Panc1 (cell line): Measurements from ENCODE around the gene C6orf89.

ENCODE experiments used
- CTCF ChIP-seq: fragments of 450-650 bp; IDR thresholded peaks from 2 replicates; pipeline ENCODE4 v1.5.1; 2017; ENCODE audit warnings: mild to moderate bottlenecking
- POLR2AphosphoS5 ChIP-seq: IDR thresholded peaks from 2 replicates; pipeline ENCODE4 v1.6.1; 2012; ENCODE audit warnings: mild to moderate bottlenecking, low read depth, low read length, moderate library complexity
- REST ChIP-seq, 2 experiments: IDR thresholded peaks; 2 replicates each; pipeline ENCODE4 v1.6.1; 2011 to 2012; ENCODE audit warnings: low read depth in 2 of 2, control low read depth in 1 of 2, low read length in 1 of 2, mild to moderate bottlenecking in 1 of 2, moderate library complexity in 1 of 2; ENCODE audit not compliant: insufficient read depth in 1 of 2
- SIN3A ChIP-seq: IDR thresholded peaks from 2 replicates; pipeline ENCODE4 v1.6.1; 2012; ENCODE audit warnings: low read depth, mild to moderate bottlenecking, low read length, moderate library complexity, borderline replicate concordance; ENCODE audit not compliant: insufficient read depth
- TCF7L2 ChIP-seq: IDR thresholded peaks from 2 replicates; pipeline ENCODE4 v1.6.1; 2011; ENCODE audit warnings: mild to moderate bottlenecking, low read depth, low read length, inconsistent platforms

GRCh38 chr6:36917541-36918193 lies 31.9 kb downstream of the C6orf89 start:
- TF ChIP-seq CTCF (no peak), SIN3A (no peak), REST (IDR thresholded peaks at IDR 0.05; ENCODE audit: insufficient read depth in 1 of 2, low read depth in 2 of 2, low read length in 1 of 2) (no peak), POLR2AphosphoS5 (no peak), TCF7L2 (no peak)
